H1 (cell line): ENCODE data around the gene MFAP4. TPM values are rescaled to one million over a fixed set of nuclear protein-coding genes. Genes with fewer than 3 reads are reported as not detected.

Experiments
- CTCF ChIA-PET: fragments of 300-600 bp; sonication (Branson Sonifier 250); formaldehyde crosslinking; loops from one replicate; lab custom pipeline; 2021; ENCODE audit not compliant: partially characterized antibody; lab: Charles Lee
- POLR2A ChIA-PET: fragments of 300-600 bp; sonication (Branson Sonifier 250); formaldehyde crosslinking; loops from one replicate; lab custom pipeline; 2021; ENCODE audit warnings: inconsistent platforms; ENCODE audit not compliant: partially characterized antibody; lab: Charles Lee
- DNase-seq, 2 experiments: peaks; one replicate each; pipeline versions ENCODE4 v3.0.0 to v3.0.0-alpha.2; 2010 to 2022; ENCODE audit warnings: low spot score in 2 of 2, low read depth in 1 of 2, mixed read lengths in 1 of 2
- FAIRE-seq: peaks from 2 replicates; lab custom pipeline; 2011; peaks lifted over from hg19 to GRCh38; lab: Jason Lieb, UNC
- H2AFZ ChIP-seq: 2 replicates; pipeline ENCODE4 v1.8.1; 2012; ENCODE audit warnings: low read length, inconsistent platforms
- H2AK5ac ChIP-seq: 2 replicates; pipeline ENCODE4 v1.6.1; 2013; ENCODE audit warnings: low read depth, low read length
- H2BK120ac ChIP-seq: replicated peaks from 2 replicates; pipeline ENCODE3; 2013; ENCODE audit warnings: low read depth, low read length, inconsistent platforms
- H2BK12ac ChIP-seq: 2 replicates; pipeline ENCODE4 v1.6.1; 2013; ENCODE audit warnings: low read depth, low read length
- H2BK15ac ChIP-seq: 2 replicates; pipeline ENCODE4 v1.6.1; 2013; ENCODE audit warnings: low read length
- H2BK20ac ChIP-seq: 2 replicates; pipeline ENCODE4 v1.6.1; 2013; ENCODE audit warnings: low read length
- H2BK5ac ChIP-seq: 2 replicates; pipeline ENCODE4 v1.6.1; 2013; ENCODE audit warnings: low read depth, low read length
- H3K14ac ChIP-seq: 2 replicates; pipeline ENCODE4 v1.6.1; 2013; ENCODE audit warnings: inconsistent platforms; ENCODE audit not compliant: insufficient read length
- H3K18ac ChIP-seq: 2 replicates; pipeline ENCODE4 v1.6.1; 2013; ENCODE audit warnings: low read length; ENCODE audit errors: extremely low read depth
- H3K23ac ChIP-seq: 2 replicates; pipeline ENCODE4 v1.6.1; 2013; ENCODE audit warnings: inconsistent platforms; ENCODE audit not compliant: insufficient read length
- H3K23me2 ChIP-seq: 2 replicates; pipeline ENCODE4 v1.6.1; 2013; ENCODE audit warnings: low read depth, low read length
- H3K27ac ChIP-seq: 2 replicates; pipeline ENCODE4 v1.6.1; 2011; ENCODE audit warnings: low read depth, low read length, inconsistent platforms
- H3K27me3 ChIP-seq, 4 experiments: replicated peaks in 1 of 4; 1 replicate in 1 of 4; 2 replicates in 3 of 4; pipeline versions ENCODE4 v1.6.1 to v1.8.1; 2011 to 2013; ENCODE audit warnings: low read length in 3 of 4, mild to moderate bottlenecking in 3 of 4, inconsistent platforms in 2 of 4, mixed read lengths in 2 of 4, moderate library complexity in 1 of 4; ENCODE audit not compliant: control insufficient read depth in 3 of 4, insufficient read depth in 3 of 4; ENCODE audit errors: extremely low read depth in 1 of 4
- H3K36me3 ChIP-seq, 4 experiments: 2 replicates each; pipeline versions ENCODE4 v1.6.1 to v1.8.1; 2011 to 2013; ENCODE audit warnings: mild to moderate bottlenecking in 4 of 4, low read length in 3 of 4, moderate library complexity in 2 of 4, control low read depth in 1 of 4, inconsistent platforms in 1 of 4; ENCODE audit not compliant: insufficient read depth in 4 of 4, control insufficient read depth in 2 of 4
- H3K4ac ChIP-seq: replicated peaks from 2 replicates; pipeline ENCODE3; 2013; ENCODE audit warnings: low read length, low read depth, mixed read lengths, inconsistent platforms; ENCODE audit not compliant: insufficient read length
- H3K4me1 ChIP-seq, 4 experiments: replicated peaks in 1 of 4; 1 replicate in 1 of 4; 2 replicates in 3 of 4; pipeline versions ENCODE4 v1.6.1 to v1.8.1; 2011 to 2013; ENCODE audit warnings: low read length in 3 of 4, inconsistent platforms in 2 of 4, mixed read lengths in 1 of 4; ENCODE audit not compliant: insufficient read depth in 4 of 4, control insufficient read depth in 3 of 4
- H3K4me2 ChIP-seq, 2 experiments: 2 replicates each; pipeline versions ENCODE4 v1.6.1 to v1.8.1; 2011 to 2013; ENCODE audit warnings: low read depth in 2 of 2, low read length in 2 of 2, control low read depth in 1 of 2, inconsistent platforms in 1 of 2, mild to moderate bottlenecking in 1 of 2; ENCODE audit not compliant: insufficient read depth in 1 of 2
- H3K4me3 ChIP-seq, 4 experiments: fragments of 200-600, 300-600 bp in 1 of 4; sonication (generic), shearing (Covaris generic), sonication (Bioruptor Twin) in 1 of 4; 2 replicates each; pipeline versions ENCODE4 v1.5.1 to v1.8.1; 2011 to 2016; ENCODE audit warnings: low read length in 4 of 4, low read depth in 3 of 4, control low read depth in 2 of 4, inconsistent platforms in 2 of 4, mild to moderate bottlenecking in 2 of 4, mixed read lengths in 1 of 4, moderate library complexity in 1 of 4; ENCODE audit not compliant: insufficient read depth in 2 of 4; ENCODE audit errors: extremely low read depth in 1 of 4
- H3K56ac ChIP-seq: replicated peaks from 2 replicates; pipeline ENCODE3; 2013; ENCODE audit warnings: low read depth, mild to moderate bottlenecking, mixed read lengths, low read length, inconsistent platforms; ENCODE audit not compliant: insufficient read length
- H3K79me1 ChIP-seq: 2 replicates; pipeline ENCODE4 v1.6.1; 2013; ENCODE audit warnings: low read depth, low read length, control low read depth
- H3K79me2 ChIP-seq, 2 experiments: 2 replicates each; pipeline versions ENCODE4 v1.6.1 to v1.8.1; 2012 to 2013; ENCODE audit warnings: low read length in 2 of 2, mild to moderate bottlenecking in 2 of 2, inconsistent platforms in 1 of 2; ENCODE audit not compliant: insufficient read depth in 2 of 2, control insufficient read depth in 1 of 2
- H3K9ac ChIP-seq, 4 experiments: replicated peaks in 1 of 4; 1 replicate in 1 of 4; 2 replicates in 3 of 4; pipeline versions ENCODE4 v1.6.1 to v1.8.1; 2011 to 2013; ENCODE audit warnings: low read depth in 3 of 4, low read length in 3 of 4, control low read depth in 2 of 4, mild to moderate bottlenecking in 2 of 4, moderate library complexity in 2 of 4, inconsistent platforms in 1 of 4; ENCODE audit errors: extremely low read depth in 1 of 4
- H3K9me3 ChIP-seq, 2 experiments: 2 replicates each; pipeline versions ENCODE4 v1.6.1 to v1.8.1; 2012 to 2013; ENCODE audit warnings: mild to moderate bottlenecking in 2 of 2, moderate library complexity in 2 of 2, control low read depth in 1 of 2, inconsistent platforms in 1 of 2, low read depth in 1 of 2, low read length in 1 of 2, mixed read lengths in 1 of 2; ENCODE audit not compliant: insufficient read depth in 2 of 2
- H4K20me1 ChIP-seq, 2 experiments: replicated peaks in 1 of 2; 2 replicates each; pipeline versions ENCODE3 to v1.8.1; 2011 to 2013; ENCODE audit warnings: inconsistent platforms in 2 of 2, low read length in 2 of 2, mild to moderate bottlenecking in 1 of 2; ENCODE audit not compliant: insufficient read depth in 2 of 2, control insufficient read depth in 1 of 2
- H4K5ac ChIP-seq: 2 replicates; pipeline ENCODE4 v1.6.1; 2013; ENCODE audit warnings: low read length, low read depth, mixed read lengths, inconsistent platforms; ENCODE audit not compliant: insufficient read length
- H4K8ac ChIP-seq: 2 replicates; pipeline ENCODE4 v1.8.0; 2013; ENCODE audit warnings: mild to moderate bottlenecking, moderate library complexity, low read length, inconsistent platforms; ENCODE audit not compliant: insufficient read depth; ENCODE audit errors: extremely low read depth
- H4K91ac ChIP-seq: replicated peaks from 2 replicates; pipeline ENCODE3; 2013; ENCODE audit warnings: low read length, mixed read lengths, inconsistent platforms; ENCODE audit not compliant: insufficient read length
- BCL11A ChIP-seq, 2 experiments: IDR thresholded peaks; one replicate each; pipeline ENCODE4 v1.6.1; 2011; ENCODE audit warnings: low read depth in 2 of 2, low read length in 2 of 2, mild to moderate bottlenecking in 2 of 2
- RNF2 ChIP-seq: fragments of 200-900, 300-1000 bp; sonication (generic); IDR thresholded peaks from 2 replicates; pipeline ENCODE4 v1.7.1; 2016; ENCODE audit warnings: borderline replicate concordance, low read depth, mild to moderate bottlenecking, antibody characterized with exemption, low read length; ENCODE audit not compliant: poor library complexity, severe bottlenecking; ENCODE audit errors: missing control alignments
- SIX5 ChIP-seq: IDR thresholded peaks from 2 replicates; pipeline ENCODE4 v1.6.1; 2011; ENCODE audit warnings: mild to moderate bottlenecking, low read depth, low read length
- SP2 ChIP-seq: IDR thresholded peaks from 2 replicates; pipeline ENCODE4 v1.6.1; 2012; ENCODE audit warnings: mild to moderate bottlenecking, low read length, inconsistent platforms
- WGBS, 2 experiments: shearing (Covaris generic) in 1 of 2; methylation state at CpG; one replicate each; pipeline versions ENCODE4 v1.1.6 to v1.1.7; 2013 to 2015; ENCODE audit warnings: low lambda C conversion rate in 2 of 2, mixed read lengths in 2 of 2, inconsistent platforms in 1 of 2, low coverage in 1 of 2, missing lambda C conversion rate in 1 of 2; ENCODE audit not compliant: insufficient replicate concordance in 2 of 2, insufficient coverage in 1 of 2, insufficient read length in 1 of 2; ENCODE audit errors: extremely low coverage in 1 of 2, missing lambda C conversion rate in 1 of 2; 5-methylcytosine and 5-hydroxymethylcytosine counted together
- polyA plus RNA-seq, 7 experiments: library from polyadenylated mRNA; depleted of rRNA in 3 of 7; stranded (reverse) in 5 of 7; unstranded in 2 of 7; fragments of >200 nt in 5 of 7; fragments of 200-250 nt in 2 of 7; gene quantifications; 1 replicate in 5 of 7; 2 replicates in 1 of 7; 4 replicates in 1 of 7; pipeline versions ENCODE4 v1.2.1 to v1.2.3, GENCODE V29; 2011 to 2013; ENCODE audit warnings: missing spikeins in 2 of 7, mixed read lengths in 2 of 7
- total RNA-seq: library from RNA; stranded (reverse); fragmentation: NEBNext Ultra II Directional; extraction: Animal tissue kit (Norgen Biotek cat#: 25700); gene quantifications from 2 replicates; pipeline ENCODE4 v1.2.1, GENCODE V29; 2021

Gene MFAP4
- total and polyA plus RNA-seq, 2 of the 8 experiments (the other 6 are each of a cell fraction or from before 2014, with no cell fraction given) = 3.1 to 3.6 TPM

- Histone ChIP-seq H2AK5ac (no peak overlapping the region; the same call in 1 of the 2 replicates), H2AFZ (no peak overlapping the region), H4K5ac (no peak overlapping the region), H3K56ac (no peak overlapping the region)
- CTCF ChIA-PET = interaction anchor here (0.7 to 3.1 kb wide), 14 partner anchors 10 to 363 kb away, joined by 3 to 19 read pairs (median 6); partner anchors contain the start of gene B9D1
- FAIRE-seq = no peak
- TF ChIP-seq SIX5 (no peak), SP2 (no peak), RNF2 (no peak), BCL11A (IDR thresholded peaks at IDR 0.05; ENCODE audit: low read depth in 2 of 2, low read length in 2 of 2) (no peak)
- TF ChIP-seq, all 59 proteins: peak for 0
- H3K23me2 ChIP-seq = no peaks in the 10 kb centered on the region
- WGBS, 2 experiments = 89% methylated on average over 2 of the region's 2 CpGs; no CpG with 5 or more reads in 1 of the 2 experiments
- POLR2A ChIA-PET = interaction anchor here (1.0 to 1.3 kb wide), 3 partner anchors 8 to 20 kb away, joined by 3 to 5 read pairs (median 3); partner anchors contain the start of gene MAPK7
- H3K79me2 ChIP-seq = no peaks in the 10 kb centered on the region
- peak overlapping the region; percentile 71; the same call in 1 of the 2 replicates for H2BK12ac ChIP-seq
- H3K4me3 ChIP-seq = no peak overlapping the region
- H2BK15ac ChIP-seq = peak overlapping the region; percentile 25; the same call in 1 of the 2 replicates
- H4K8ac ChIP-seq = no peak overlapping the region
- peaks cover 2 to 9% (median 5%) of the 10 kb centered on the region in 4 experiments; a peak in 6 of 7 replicates for H3K4me1 ChIP-seq
- H3K79me1 ChIP-seq = no peaks in the 10 kb centered on the region
- no peak overlapping the region for H2BK120ac ChIP-seq
- H3K27me3 ChIP-seq = no peaks in the 10 kb centered on the region
- H3K14ac ChIP-seq = no peak overlapping the region
- H2BK20ac ChIP-seq = peak overlapping the region; percentile 9; the same call in 1 of the 2 replicates
- H3K36me3 ChIP-seq = no peaks in the 10 kb centered on the region
- no peaks in the 10 kb centered on the region for H3K9me3 ChIP-seq
- H2BK5ac ChIP-seq = peak overlapping the region; percentile 56
- H3K4ac ChIP-seq = no peak overlapping the region
- H3K4me2 ChIP-seq = no peak overlapping the region
- no peak for DNase-seq
- no peak overlapping the region for H3K9ac ChIP-seq
- no peaks in the 10 kb centered on the region for H4K20me1 ChIP-seq
- no peak overlapping the region for H3K18ac ChIP-seq
- H3K23ac ChIP-seq = no peak overlapping the region
- peak overlapping the region; percentile 76 for H4K91ac ChIP-seq
- no peak overlapping the region for H3K27ac ChIP-seq
These were observed 11.6 kb upstream of the MFAP4 start for GRCh38 chr17:19398301-19399181.
